HG03442 (cell line): Measurements from ENCODE around the gene MINDY4.

Source experiments
- ATAC-seq: cut with Tn5 transposase; IDR thresholded peaks from one replicate; pipeline ENCODE4 v1.9.1; 2021; ENCODE audit warnings: mild to moderate bottlenecking, moderate library complexity; ENCODE audit not compliant: unreplicated experiment

The MINDY4 gene

GRCh38 chr7:30770845-30771173 lies 408 bp upstream of the MINDY4 start:
- no peak for ATAC-seq

- ATAC-seq = no peak
These were observed 736 bp downstream of the MINDY4 start for GRCh38 chr7:30771880-30772425.

GRCh38 chr7:30772984-30773383 lies 1.8 kb downstream of the MINDY4 start:
- no peak for ATAC-seq

- ATAC-seq = no peak
These were observed 4.8 kb downstream of the MINDY4 start for GRCh38 chr7:30775992-30776391.

GRCh38 chr7:30776971-30777370 lies 5.8 kb downstream of the MINDY4 start:
- no peak for ATAC-seq

GRCh38 chr7:30778255-30779025 lies 7.2 kb downstream of the MINDY4 start:
- no peak for ATAC-seq

- ATAC-seq = no peak
These were observed 8.4 kb downstream of the MINDY4 start for GRCh38 chr7:30779574-30779973.

- ATAC-seq = no peak
These were observed 9.7 kb downstream of the MINDY4 start for GRCh38 chr7:30780941-30781340.

- ATAC-seq = no peak
These were observed 11.5 kb downstream of the MINDY4 start for GRCh38 chr7:30782690-30783089.

GRCh38 chr7:30785786-30786185 lies 14.6 kb downstream of the MINDY4 start:
- ATAC-seq = no peak

GRCh38 chr7:30787486-30787885 lies 16.3 kb downstream of the MINDY4 start:
- ATAC-seq = no peak

- ATAC-seq = no peak
These were observed 17.6 kb downstream of the MINDY4 start for GRCh38 chr7:30788640-30789333.

- ATAC-seq = no peak
These were observed 18.1 kb downstream of the MINDY4 start for GRCh38 chr7:30789334-30789711.

- ATAC-seq = no peak
These were observed 19.1 kb downstream of the MINDY4 start for GRCh38 chr7:30790356-30790755.

GRCh38 chr7:30791114-30791513 lies 19.9 kb downstream of the MINDY4 start:
- no peak for ATAC-seq

- no peak for ATAC-seq
These were observed 24.1 kb downstream of the MINDY4 start for GRCh38 chr7:30795161-30795948.

GRCh38 chr7:30796105-30796869 lies 25.1 kb downstream of the MINDY4 start:
- ATAC-seq = no peak

- ATAC-seq = no peak
These were observed 26.2 kb downstream of the MINDY4 start for GRCh38 chr7:30797176-30798040.

- peak; percentile 77 for ATAC-seq
These were observed 28.2 kb downstream of the MINDY4 start for GRCh38 chr7:30799206-30799975.
